Measurements from ENCODE around the gene TTC33.
A peak's percentile ranks its signal among the peaks of the same experiment; 100 is the strongest.
"Not testable (repeated sequence)": the region's sequence is repeated elsewhere in the genome, so short reads cannot be mapped to it uniquely, and the experiment has no call there.

TTC33 gene

DNA sequence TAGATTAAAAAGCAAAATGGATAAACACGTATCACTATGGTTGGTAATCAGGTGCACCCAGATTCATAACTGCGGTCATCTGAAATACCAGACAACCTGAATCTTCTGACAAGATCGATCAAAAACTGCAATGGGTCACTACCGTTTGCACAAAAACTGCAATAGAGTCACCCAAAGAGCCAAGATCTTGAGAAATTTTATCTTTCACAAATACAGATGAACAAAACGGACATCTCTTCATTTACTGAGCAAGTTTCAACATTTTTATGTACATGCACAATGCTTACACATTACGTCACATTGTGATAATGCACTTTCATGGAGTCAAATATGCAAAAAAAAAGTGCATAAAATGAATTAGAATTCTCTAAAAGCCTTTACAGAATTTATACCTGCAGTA lies 23.8 kb upstream of the TTC33 start:
- no peak for DNase-seq

DNA sequence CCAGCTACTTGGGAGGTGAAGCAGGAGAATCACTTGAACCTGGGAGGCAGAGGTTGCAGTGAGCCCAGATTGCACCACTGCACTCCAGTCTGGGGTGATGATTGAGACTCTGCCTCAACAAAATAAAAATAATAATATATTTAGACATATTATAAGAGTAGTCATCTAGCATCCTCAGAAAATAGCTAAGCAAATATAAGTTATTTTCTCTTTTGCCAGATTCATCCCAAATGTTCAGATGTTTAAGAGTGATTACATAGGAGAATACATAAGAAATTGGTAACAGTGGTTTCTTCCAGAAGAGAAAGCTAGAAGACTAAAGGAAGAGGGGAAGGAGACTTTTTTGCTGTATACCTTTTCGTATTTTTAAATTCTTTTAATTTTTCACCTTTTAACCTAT lies 22.4 kb upstream of the TTC33 start:
- DNase-seq: no peak

- no peak for DNase-seq
Observed at GRCh38 chr5:40776658-40776977, 20.9 kb upstream of the TTC33 start.

GRCh38 chr5:40775846-40776657 lies 20.3 kb upstream of the TTC33 start:
- no peak for DNase-seq

- DNase-seq: no peak
Observed at GRCh38 chr5:40775085-40775845, 19.5 kb upstream of the TTC33 start.

GRCh38 chr5:40774623-40775022 lies 18.9 kb upstream of the TTC33 start:
- DNase-seq: no peak

- no peak for DNase-seq
Observed at GRCh38 chr5:40770764-40771163, 15.0 kb upstream of the TTC33 start.

DNA sequence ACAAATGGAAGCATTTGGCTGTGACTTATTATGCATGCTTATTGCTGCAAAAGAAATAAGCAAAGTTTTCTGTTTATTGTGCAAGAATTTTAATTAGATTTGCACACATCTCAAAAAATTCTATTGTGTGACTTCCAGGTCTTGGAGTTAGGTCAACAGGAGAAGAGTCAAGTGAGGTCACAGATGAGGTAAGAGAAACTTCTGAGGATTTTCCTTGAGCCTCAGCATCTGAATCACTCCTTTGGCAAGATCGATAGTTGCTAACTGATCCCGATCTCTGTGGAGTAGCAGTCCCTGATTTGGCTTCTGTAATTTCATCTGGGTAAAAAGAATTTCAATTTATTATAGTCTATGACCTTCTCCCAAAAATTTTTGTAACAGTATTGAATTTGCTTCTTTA lies 6.9 kb upstream of the TTC33 start:
- no peak for DNase-seq

DNA sequence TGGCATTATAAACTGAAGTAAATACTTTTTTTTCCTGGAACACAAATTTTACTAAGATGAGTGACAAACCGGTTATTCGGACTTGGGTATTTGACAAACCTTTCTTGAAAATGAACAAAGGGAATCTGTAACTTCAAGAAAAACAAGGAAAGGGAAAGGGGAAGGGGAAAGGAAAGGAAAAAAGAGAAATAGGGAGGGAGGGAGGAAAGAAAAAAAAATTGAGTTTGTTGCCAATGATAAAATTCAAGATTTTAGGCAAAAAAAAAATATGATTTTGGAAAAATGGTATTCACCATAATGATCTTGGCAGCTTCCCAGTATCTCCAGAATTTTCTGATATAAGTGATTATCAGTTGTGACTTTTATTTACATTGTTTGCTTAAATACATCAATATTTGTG lies 1.6 kb upstream of the TTC33 start:
- DNase-seq: no peak

DNA sequence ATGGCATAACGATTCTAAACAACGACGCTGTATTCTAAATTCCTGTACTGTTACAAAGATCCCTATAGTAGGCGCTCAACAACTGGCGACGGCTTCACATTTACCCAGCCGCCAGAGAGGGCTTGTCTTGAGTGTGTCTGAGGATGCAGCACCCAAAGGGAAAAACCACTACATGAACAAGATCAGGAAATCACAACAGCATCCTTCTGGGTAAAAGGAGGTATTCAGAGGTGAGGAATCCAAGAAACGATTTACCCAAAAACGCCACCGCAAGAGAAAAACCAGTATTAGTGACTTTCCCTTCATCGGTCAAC lies 711 bp downstream of the TTC33 start:
- DNase-seq: peak; percentile 72

GRCh38 chr5:40754381-40755092 lies 1.2 kb downstream of the TTC33 start:
- DNase-seq: no peak

- no peak for DNase-seq
Observed at GRCh38 chr5:40746703-40747102, 9.1 kb downstream of the TTC33 start.

DNA sequence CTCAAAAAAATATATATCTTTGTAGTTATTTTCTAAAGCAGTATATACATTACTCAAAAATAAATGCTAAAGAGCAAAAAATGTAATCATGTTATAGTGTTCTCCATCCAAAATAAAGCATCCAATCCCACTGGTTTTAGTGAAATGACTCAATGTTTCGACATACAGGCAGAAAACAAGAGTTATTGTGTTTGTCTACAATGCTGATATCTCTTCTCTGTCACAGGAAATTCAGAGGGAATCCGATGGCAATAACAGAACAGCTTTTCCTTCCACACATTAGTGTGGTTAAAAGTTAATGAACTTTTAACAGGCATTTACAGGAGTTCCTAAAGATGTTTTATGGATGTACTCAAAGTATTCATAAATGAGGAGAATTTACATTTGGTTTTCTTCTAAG lies 12.0 kb downstream of the TTC33 start:
- DNase-seq: no peak

DNA sequence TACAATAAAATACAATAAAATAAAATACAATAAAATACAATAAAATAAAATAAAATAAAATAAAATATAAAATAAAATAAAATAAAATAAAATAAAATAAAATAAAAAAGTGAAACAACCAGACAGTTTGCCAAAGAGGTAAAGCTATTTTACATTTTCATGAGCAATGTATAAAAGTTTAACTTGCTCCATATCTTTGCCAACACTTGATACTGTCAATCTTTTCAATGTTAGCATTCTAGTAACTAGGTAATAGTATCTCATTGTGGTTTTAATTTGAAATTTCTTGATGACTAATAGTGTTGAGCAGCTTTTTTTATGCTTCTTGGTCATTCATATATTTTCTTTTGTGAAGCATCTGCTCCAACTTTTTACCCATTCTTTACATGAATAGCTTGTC lies 17.3 kb downstream of the TTC33 start:
- DNase-seq: no peak

GRCh38 chr5:40736103-40736875 lies 19.5 kb downstream of the TTC33 start:
- DNase-seq: no peak

DNA sequence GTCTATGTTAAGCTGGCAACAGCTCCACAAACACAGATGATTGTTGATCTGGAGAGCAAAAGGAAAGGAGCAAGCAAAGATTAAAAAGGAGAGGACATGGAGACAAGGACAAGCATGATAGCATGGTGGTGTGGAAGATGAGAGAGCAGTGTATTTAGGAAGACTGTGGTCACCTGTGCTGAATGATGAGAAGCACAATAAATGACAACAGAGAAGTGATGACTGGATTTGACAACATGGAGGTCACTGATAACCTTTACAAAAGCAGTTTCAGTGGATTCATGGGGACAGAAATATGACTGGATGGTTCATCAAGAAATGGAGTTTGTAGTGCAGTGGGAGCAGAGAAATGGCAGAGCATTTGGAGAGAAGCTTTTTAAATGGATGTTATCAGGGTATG lies 20.2 kb downstream of the TTC33 start:
- DNase-seq: no peak

GRCh38 chr5:40734986-40735385 lies 20.8 kb downstream of the TTC33 start:
- no peak for DNase-seq

GRCh38 chr5:40733879-40734563 lies 21.7 kb downstream of the TTC33 start:
- DNase-seq: no peak

- no peak for DNase-seq
Observed at GRCh38 chr5:40733434-40733833, 22.3 kb downstream of the TTC33 start.

DNA sequence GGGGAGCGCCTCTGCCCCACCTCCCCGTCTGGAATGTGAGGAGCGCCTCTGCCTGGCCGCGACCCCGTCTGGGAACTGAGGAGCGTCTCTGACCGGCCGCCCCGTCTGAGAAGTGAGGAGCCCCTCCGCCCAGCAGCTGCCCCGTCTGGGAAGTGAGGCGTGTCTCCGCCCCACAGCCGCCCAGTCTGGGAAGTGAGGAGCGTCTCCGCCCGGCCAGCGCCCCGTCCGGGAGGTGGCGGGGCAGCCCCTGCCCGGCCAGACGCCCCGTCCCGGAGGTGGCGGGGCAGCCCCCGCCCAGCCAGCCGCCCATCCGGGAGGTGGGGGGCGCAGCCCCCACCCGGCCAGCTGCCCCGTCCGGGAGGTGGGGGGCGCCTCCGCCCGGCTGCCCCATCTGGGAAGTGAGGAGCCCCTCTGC lies 33.3 kb downstream of the TTC33 start:
- DNase-seq: not testable (repeated sequence)

GRCh38 chr5:40720069-40720468 lies 35.7 kb downstream of the TTC33 start:
- no peak for DNase-seq

GRCh38 chr5:40717281-40717680 lies 38.5 kb downstream of the TTC33 start:
- no peak for DNase-seq

DNA sequence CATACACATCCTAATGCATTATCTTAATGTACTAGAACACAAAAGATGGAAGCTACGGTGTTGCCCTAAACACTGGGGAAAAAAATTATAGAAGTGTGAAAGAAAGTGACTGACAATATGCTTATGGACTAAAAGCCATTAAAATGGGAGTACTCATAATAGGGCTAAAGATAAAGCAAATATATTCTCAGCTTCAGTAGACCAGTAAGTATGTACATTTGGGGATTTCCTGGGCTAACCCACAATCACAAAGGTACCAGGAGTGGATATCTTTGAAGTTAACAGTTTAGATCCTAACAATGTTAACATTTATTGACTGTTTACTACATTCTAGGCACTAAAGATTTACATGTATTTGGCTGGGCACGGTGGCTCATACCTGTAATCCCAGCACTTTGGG lies 39.2 kb downstream of the TTC33 start:
- DNase-seq: no peak

All from CD4-positive, alpha-beta T cell treated with Interleukin-6 for 4 hours (primary cell).